SK-N-SH (cell line): Measurements from ENCODE around the gene RAB20. TPM values are rescaled to one million over a fixed set of nuclear protein-coding genes. Genes with fewer than 3 reads are reported as not detected.

Experiments used
- CTCF ChIA-PET: fragments of 300-600, 350-600 bp; formaldehyde crosslinking; extraction: SDS; loops from one replicate; lab custom pipeline; 2021; lab: Yijun Ruan, JAX
- POLR2A ChIA-PET: fragments of 350-600 bp; sonication (Branson Sonifier 250); formaldehyde crosslinking; extraction: SDS; loops from one replicate; lab custom pipeline; 2020; ENCODE audit warnings: antibody characterized with exemption, inconsistent platforms; lab: Yijun Ruan, JAX
- DNase-seq: peaks from one replicate; pipeline ENCODE4 v3.0.0; 2012
- H2AFZ ChIP-seq: fragments of 200-600 bp; sonication (generic); 2 replicates; pipeline ENCODE4 v1.8.1; 2016; ENCODE audit warnings: antibody characterized with exemption, mild to moderate bottlenecking, low read depth
- H3F3A ChIP-seq: fragments of 200-600 bp; sonication (generic); replicated peaks from 2 replicates; pipeline ENCODE3; 2016; ENCODE audit warnings: antibody characterized with exemption, mild to moderate bottlenecking; ENCODE audit not compliant: insufficient read depth
- H3K27ac ChIP-seq, 2 experiments: fragments of 200-500 bp in 1 of 2; fragments of 200-600 bp in 1 of 2; sonication (Bioruptor generic) in 1 of 2; sonication (generic), shearing (Covaris generic) in 1 of 2; 2 replicates each; pipeline versions ENCODE4 v1.5.1 to v1.6.1; 2014 to 2016; ENCODE audit warnings: low read depth in 2 of 2, inconsistent platforms in 1 of 2, low read length in 1 of 2, mild to moderate bottlenecking in 1 of 2, mixed read lengths in 1 of 2
- H3K27me3 ChIP-seq: fragments of 200-600 bp; sonication (generic), shearing (Covaris generic); 2 replicates; pipeline ENCODE4 v1.6.1; 2016; ENCODE audit warnings: mixed run types; ENCODE audit not compliant: insufficient read depth
- H3K36me3 ChIP-seq, 2 experiments: fragments of 200-500 bp in 1 of 2; fragments of 200-600 bp in 1 of 2; sonication (Bioruptor generic) in 1 of 2; sonication (generic) in 1 of 2; replicated peaks in 1 of 2; 2 replicates each; pipeline versions ENCODE3 to v1.5.1; 2014 to 2016; ENCODE audit warnings: low read length in 1 of 2, mild to moderate bottlenecking in 1 of 2; ENCODE audit not compliant: insufficient read depth in 2 of 2, control insufficient read depth in 1 of 2
- H3K4me1 ChIP-seq, 2 experiments: fragments of 200-500 bp in 1 of 2; fragments of 200-600 bp in 1 of 2; sonication (Bioruptor generic) in 1 of 2; sonication (generic), shearing (Covaris generic) in 1 of 2; 2 replicates each; pipeline versions ENCODE4 v1.5.1 to v1.6.1; 2014 to 2016; ENCODE audit warnings: low read depth in 1 of 2, low read length in 1 of 2, mixed run types in 1 of 2; ENCODE audit not compliant: insufficient read depth in 2 of 2, control insufficient read depth in 1 of 2
- H3K4me2 ChIP-seq: fragments of 200-600 bp; sonication (generic), shearing (Covaris generic); 2 replicates; pipeline ENCODE4 v1.6.1; 2017; ENCODE audit warnings: mixed run types
- H3K4me3 ChIP-seq, 2 experiments: fragments of 200-500 bp in 1 of 2; fragments of 200-600 bp in 1 of 2; sonication (Bioruptor generic) in 1 of 2; sonication (generic), shearing (Covaris generic) in 1 of 2; 2 replicates each; pipeline versions ENCODE4 v1.5.1 to v1.8.1; 2014 to 2016; ENCODE audit warnings: low read depth in 2 of 2, inconsistent platforms in 1 of 2, low read length in 1 of 2, mild to moderate bottlenecking in 1 of 2, mixed read lengths in 1 of 2, moderate library complexity in 1 of 2
- H3K79me2 ChIP-seq: fragments of 200-600 bp; sonication (generic); 2 replicates; pipeline ENCODE4 v1.8.1; 2017; ENCODE audit warnings: mild to moderate bottlenecking; ENCODE audit not compliant: insufficient read depth
- H3K9ac ChIP-seq: fragments of 200-600 bp; sonication (generic); 2 replicates; pipeline ENCODE4 v1.6.1; 2017; ENCODE audit warnings: mixed run types
- H3K9me2 ChIP-seq: fragments of 200-600 bp; sonication (generic); 2 replicates; pipeline ENCODE4 v1.6.1; 2017; ENCODE audit warnings: mixed run types
- H3K9me3 ChIP-seq: fragments of 200-600 bp; sonication (generic); 2 replicates; pipeline ENCODE4 v1.6.1; 2017; ENCODE audit warnings: mixed run types, mild to moderate bottlenecking, moderate library complexity
- H4K20me1 ChIP-seq: fragments of 200-600 bp; sonication (generic); 2 replicates; pipeline ENCODE4 v1.6.1; 2017; ENCODE audit warnings: mild to moderate bottlenecking, mixed run types; ENCODE audit not compliant: insufficient read depth
- CTCF ChIP-seq: fragments of 200-600 bp; sonication (generic); IDR thresholded peaks from 2 replicates; pipeline ENCODE4 v1.6.1; 2017; ENCODE audit warnings: antibody characterized with exemption, mild to moderate bottlenecking, moderate library complexity
- EP300 ChIP-seq, 2 experiments: IDR thresholded peaks; 2 replicates each; pipeline versions ENCODE4 v1.4.0 to v1.6.1; 2012; ENCODE audit warnings: borderline replicate concordance in 1 of 2, low read depth in 1 of 2, low read length in 1 of 2
- FOSL2 ChIP-seq: IDR thresholded peaks from 2 replicates; pipeline ENCODE4 v1.4.0; 2012; ENCODE audit warnings: low read depth, mild to moderate bottlenecking, moderate library complexity, borderline replicate concordance
- FOXM1 ChIP-seq: IDR thresholded peaks from 2 replicates; pipeline ENCODE4 v1.4.0; 2012; ENCODE audit warnings: low read depth, mild to moderate bottlenecking
- JUND ChIP-seq: IDR thresholded peaks from 2 replicates; pipeline ENCODE4 v1.4.0; 2012
- MAX ChIP-seq: IDR thresholded peaks from 2 replicates; pipeline ENCODE4 v1.4.0; 2012; ENCODE audit warnings: low read depth
- MXI1 ChIP-seq: IDR thresholded peaks from 2 replicates; pipeline ENCODE4 v1.6.1; 2012; ENCODE audit warnings: mild to moderate bottlenecking, low read depth, low read length, improper control_type of control experiment
- PBX3 ChIP-seq: IDR thresholded peaks from 2 replicates; pipeline ENCODE4; 2012
- REST ChIP-seq: IDR thresholded peaks from 2 replicates; pipeline ENCODE4 v1.6.1; 2012; ENCODE audit warnings: mild to moderate bottlenecking, low read depth, low read length, moderate library complexity
- RXRA ChIP-seq: IDR thresholded peaks from 2 replicates; pipeline ENCODE4 v1.4.0; 2012; ENCODE audit warnings: low read depth, mild to moderate bottlenecking, borderline replicate concordance
- SIN3A ChIP-seq: IDR thresholded peaks from 2 replicates; pipeline ENCODE4 v1.6.1; 2012; ENCODE audit warnings: low read depth, mild to moderate bottlenecking, low read length, moderate library complexity, borderline replicate concordance
- SMC3 ChIP-seq: IDR thresholded peaks from 2 replicates; pipeline ENCODE4 v1.6.1; 2012; ENCODE audit warnings: low read depth, low read length, improper control_type of control experiment
- YY1 ChIP-seq: IDR thresholded peaks from 2 replicates; pipeline ENCODE4 v1.4.0; 2012; ENCODE audit warnings: low read depth, mild to moderate bottlenecking
- WGBS: methylation state at CpG from one replicate; pipeline ENCODE4 v1.1.6; 2017; ENCODE audit warnings: low lambda C conversion rate; 5-methylcytosine and 5-hydroxymethylcytosine counted together
- polyA plus RNA-seq, 3 experiments: library from polyadenylated mRNA; depleted of rRNA; stranded (reverse); fragments of >200 nt; gene quantifications; 2 replicates each; pipeline ENCODE4 v1.2.3, GENCODE V29; 2012

RAB20 gene
- polyA plus RNA-seq, 1 of the 3 experiments (the other 2 are of a cell fraction) = 5.2 TPM

GRCh38 chr13:110561344-110562035 is at the start of gene RAB20 (continued):
- TF ChIP-seq YY1 (no peak), PBX3 (no peak), FOXM1 (no peak), FOSL2 (no peak), MAX (no peak; the same call in 1 of the 2 replicates), CTCF (no peak), JUND (no peak), SIN3A (peak; percentile 69; the same call in 1 of the 2 replicates), RXRA (no peak)

GRCh38 chr13:110610955-110611595 is 49.6 kb upstream of the RAB20 start:
- no peaks in the 10 kb centered on the region for H4K20me1 ChIP-seq
- H3K4me1 ChIP-seq = peaks cover 4 to 5% of the 10 kb centered on the region in 2 experiments; a peak in 1 of 4 replicates
- no peaks in the 10 kb centered on the region for H3K36me3 ChIP-seq
- no peak overlapping the region for H3K9ac ChIP-seq
- H3K79me2 ChIP-seq = peaks cover 7% of the 10 kb centered on the region
- H3K27ac ChIP-seq = no peak overlapping the region
- WGBS = 87% methylated on average over 12 of the region's 12 CpGs
- H2AFZ ChIP-seq = no peak overlapping the region
- H3K27me3 ChIP-seq = no peaks in the 10 kb centered on the region
- ChIA-PET POLR2A (no interaction called here), CTCF (interaction anchor here (2.6 kb wide), 1 partner anchor 18 kb away, joined by 6 read pairs; no protein-coding TSS in a partner anchor)
- no peak for DNase-seq
- no peaks in the 10 kb centered on the region for H3F3A ChIP-seq
- no peak overlapping the region for H3K4me2 ChIP-seq
- H3K4me3 ChIP-seq = no peak overlapping the region
- TF ChIP-seq SMC3 (no peak), MXI1 (no peak), REST (no peak), EP300 (IDR thresholded peaks at IDR 0.05; ENCODE audit: borderline replicate concordance in 1 of 2, low read depth in 1 of 2, low read length in 1 of 2) (no peak)
- no peaks in the 10 kb centered on the region for H3K9me2 ChIP-seq
- no peaks in the 10 kb centered on the region for H3K9me3 ChIP-seq
